Measurements from ENCODE around the gene EML4. TPM values are rescaled to one million over a fixed set of nuclear protein-coding genes. Genes with fewer than 3 reads are reported as not detected.

EML4 gene
- total RNA-seq, 1 donor from 2014 or later = 68.2 TPM

GRCh38 chr2:42316910-42317309, 147.8 kb downstream of the EML4 start:
- Histone ChIP-seq H3K4me3 (ENCODE audit: insufficient read depth, low read depth, low read length) (no peak overlapping the region), H3K9me3 (ENCODE audit: insufficient read depth, low read depth, low read length) (no peaks in the 10 kb centered on the region), H3K79me2 (ENCODE audit: insufficient read depth, low read length) (no peaks in the 10 kb centered on the region), H2AFZ (ENCODE audit: low read depth, low read length) (no peak overlapping the region), H3K27ac (ENCODE audit: low read depth, low read length) (no peak overlapping the region), H3K27me3 (ENCODE audit: insufficient read depth, low read length) (no peaks in the 10 kb centered on the region), H3K9ac (ENCODE audit: low read length) (no peak overlapping the region), H4K20me1 (ENCODE audit: insufficient read depth, low read length) (no peaks in the 10 kb centered on the region), H3K4me2 (ENCODE audit: low read length) (no peak overlapping the region), H3K4me1 (ENCODE audit: insufficient read depth, low read length) (peaks cover 15% of the 10 kb centered on the region), H3K36me3 (ENCODE audit: insufficient read depth, low read length) (peaks cover 9% of the 10 kb centered on the region)
- TF ChIP-seq CTCF (IDR thresholded peaks at IDR 0.05; ENCODE audit: insufficient read depth, low read depth, low read length) (no peak), EZH2 (IDR thresholded peaks at IDR 0.05; ENCODE audit: insufficient read depth, low read length) (no peak)
- no peaks in the 10 kb centered on the region for H3K27me3 Mint-ChIP-seq (ENCODE audit: low read depth, unreplicated experiment)
- no peak overlapping the region for H3K4me3 Mint-ChIP-seq (ENCODE audit: unreplicated experiment)
- H3K9me3 Mint-ChIP-seq (ENCODE audit: unreplicated experiment) = no peaks in the 10 kb centered on the region
- H3K27ac Mint-ChIP-seq (ENCODE audit: unreplicated experiment) = no peak overlapping the region
- peaks cover 13% of the 10 kb centered on the region for H3K36me3 Mint-ChIP-seq (ENCODE audit: low read depth, unreplicated experiment)
- DNase-seq (ENCODE audit: low read depth) (no peak), FAIRE-seq (no peak)
- H3K4me1 Mint-ChIP-seq (ENCODE audit: low read depth, unreplicated experiment) = peaks cover 11% of the 10 kb centered on the region

- peaks cover 11% of the 10 kb centered on the region for H3K4me1 Mint-ChIP-seq (ENCODE audit: low read depth, unreplicated experiment)
- no peak overlapping the region for H3K4me3 ChIP-seq (ENCODE audit: insufficient read depth, low read depth, low read length)
- H3K79me2 ChIP-seq (ENCODE audit: insufficient read depth, low read length) = no peaks in the 10 kb centered on the region
- no peaks in the 10 kb centered on the region for H3K27me3 Mint-ChIP-seq (ENCODE audit: low read depth, unreplicated experiment)
- H3K36me3 ChIP-seq (ENCODE audit: insufficient read depth, low read length) = peaks cover 9% of the 10 kb centered on the region
- H2AFZ ChIP-seq (ENCODE audit: low read depth, low read length) = no peak overlapping the region
- H3K27ac ChIP-seq (ENCODE audit: low read depth, low read length) = no peak overlapping the region
- H3K9me3 ChIP-seq (ENCODE audit: insufficient read depth, low read depth, low read length) = no peaks in the 10 kb centered on the region
- H3K4me1 ChIP-seq (ENCODE audit: insufficient read depth, low read length) = peaks cover 15% of the 10 kb centered on the region
- H3K9ac ChIP-seq (ENCODE audit: low read length) = no peak overlapping the region
- H3K9me3 Mint-ChIP-seq (ENCODE audit: unreplicated experiment) = no peaks in the 10 kb centered on the region
- no peak for FAIRE-seq
- H3K4me3 Mint-ChIP-seq (ENCODE audit: unreplicated experiment) = no peak overlapping the region
- H4K20me1 ChIP-seq (ENCODE audit: insufficient read depth, low read length) = no peaks in the 10 kb centered on the region
- no peak for DNase-seq (ENCODE audit: low read depth)
- H3K27me3 ChIP-seq (ENCODE audit: insufficient read depth, low read length) = no peaks in the 10 kb centered on the region
- no peak overlapping the region for H3K4me2 ChIP-seq (ENCODE audit: low read length)
- TF ChIP-seq EZH2 (IDR thresholded peaks at IDR 0.05; ENCODE audit: insufficient read depth, low read length) (no peak), CTCF (IDR thresholded peaks at IDR 0.05; ENCODE audit: insufficient read depth, low read depth, low read length) (no peak)
- H3K27ac Mint-ChIP-seq (ENCODE audit: unreplicated experiment) = no peak overlapping the region
- peaks cover 13% of the 10 kb centered on the region for H3K36me3 Mint-ChIP-seq (ENCODE audit: low read depth, unreplicated experiment)
Measured at GRCh38 chr2:42317486-42317885, 148.3 kb downstream of the EML4 start.

GRCh38 chr2:42317945-42318344, 148.8 kb downstream of the EML4 start:
- no peak overlapping the region for H3K27ac ChIP-seq (ENCODE audit: low read depth, low read length)
- no peak overlapping the region for H3K9ac ChIP-seq (ENCODE audit: low read length)
- H3K27me3 Mint-ChIP-seq (ENCODE audit: low read depth, unreplicated experiment) = no peaks in the 10 kb centered on the region
- no peaks in the 10 kb centered on the region for H4K20me1 ChIP-seq (ENCODE audit: insufficient read depth, low read length)
- H3K4me1 Mint-ChIP-seq (ENCODE audit: low read depth, unreplicated experiment) = peaks cover 11% of the 10 kb centered on the region
- H3K79me2 ChIP-seq (ENCODE audit: insufficient read depth, low read length) = no peaks in the 10 kb centered on the region
- no peak for TF ChIP-seq CTCF (IDR thresholded peaks at IDR 0.05; ENCODE audit: insufficient read depth, low read depth, low read length)
- TF ChIP-seq EZH2 (IDR thresholded peaks at IDR 0.05; ENCODE audit: insufficient read depth, low read length) = no peak
- no peak overlapping the region for H3K4me2 ChIP-seq (ENCODE audit: low read length)
- peaks cover 9% of the 10 kb centered on the region for H3K36me3 ChIP-seq (ENCODE audit: insufficient read depth, low read length)
- no peaks in the 10 kb centered on the region for H3K9me3 Mint-ChIP-seq (ENCODE audit: unreplicated experiment)
- peaks cover 13% of the 10 kb centered on the region for H3K36me3 Mint-ChIP-seq (ENCODE audit: low read depth, unreplicated experiment)
- no peaks in the 10 kb centered on the region for H3K9me3 ChIP-seq (ENCODE audit: insufficient read depth, low read depth, low read length)
- DNase-seq (ENCODE audit: low read depth) (no peak), FAIRE-seq (no peak)
- H3K4me3 ChIP-seq (ENCODE audit: insufficient read depth, low read depth, low read length) = no peak overlapping the region
- H2AFZ ChIP-seq (ENCODE audit: low read depth, low read length) = no peak overlapping the region
- H3K4me3 Mint-ChIP-seq (ENCODE audit: unreplicated experiment) = no peak overlapping the region
- H3K27me3 ChIP-seq (ENCODE audit: insufficient read depth, low read length) = no peaks in the 10 kb centered on the region
- peaks cover 15% of the 10 kb centered on the region for H3K4me1 ChIP-seq (ENCODE audit: insufficient read depth, low read length)
- H3K27ac Mint-ChIP-seq (ENCODE audit: unreplicated experiment) = no peak overlapping the region

Data from astrocyte (in vitro differentiated cells and primary cell).